Activated effector memory CD4-positive, alpha-beta T cell treated with Interleukin-2 at 50 U/mL for 16 hours (primary cell): ENCODE measurements around the gene OXSM.

Experiments used
- DNase-seq: peaks from one replicate; pipeline ENCODE4 v3.0.0-alpha.2; 2020

OXSM gene

DNA sequence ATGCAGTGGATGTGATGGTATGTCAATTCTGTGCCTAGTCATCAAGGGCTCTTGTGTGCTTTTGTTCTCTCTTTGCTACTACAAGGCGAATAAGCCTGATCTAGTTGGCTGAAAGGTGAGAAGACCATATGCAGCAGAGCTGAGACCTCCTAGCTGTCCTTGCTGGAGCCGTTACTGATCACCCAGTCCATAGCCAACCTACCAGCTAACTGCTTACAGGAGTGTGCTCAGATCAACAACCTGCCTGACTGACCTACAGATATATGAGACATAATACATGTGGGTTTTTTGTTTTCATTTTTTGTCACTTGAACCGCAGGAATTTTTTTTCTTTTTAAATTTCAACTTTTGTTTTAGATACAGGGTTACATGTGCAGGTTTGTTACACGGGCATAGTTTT is 22.8 kb downstream of the OXSM start:
- no peak for DNase-seq

DNA sequence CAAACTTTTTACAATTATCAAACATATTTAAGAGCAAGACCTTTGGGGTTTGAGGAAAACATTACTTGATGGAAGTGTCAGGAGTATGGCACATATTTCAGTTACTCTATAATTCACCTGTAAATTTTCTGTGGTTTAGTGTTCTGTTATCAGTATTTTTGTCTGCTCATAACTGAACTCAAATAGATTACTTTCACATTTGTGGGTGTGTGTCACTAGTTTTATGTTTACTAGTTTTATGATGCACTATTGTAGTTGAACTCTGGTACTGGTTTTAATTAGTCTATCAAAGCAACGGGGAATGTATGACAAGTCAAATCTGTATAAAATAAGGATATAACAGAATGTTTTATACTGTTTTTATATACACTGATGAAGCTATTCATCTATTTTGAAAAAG is 27.2 kb downstream of the OXSM start:
- DNase-seq: no peak

DNA sequence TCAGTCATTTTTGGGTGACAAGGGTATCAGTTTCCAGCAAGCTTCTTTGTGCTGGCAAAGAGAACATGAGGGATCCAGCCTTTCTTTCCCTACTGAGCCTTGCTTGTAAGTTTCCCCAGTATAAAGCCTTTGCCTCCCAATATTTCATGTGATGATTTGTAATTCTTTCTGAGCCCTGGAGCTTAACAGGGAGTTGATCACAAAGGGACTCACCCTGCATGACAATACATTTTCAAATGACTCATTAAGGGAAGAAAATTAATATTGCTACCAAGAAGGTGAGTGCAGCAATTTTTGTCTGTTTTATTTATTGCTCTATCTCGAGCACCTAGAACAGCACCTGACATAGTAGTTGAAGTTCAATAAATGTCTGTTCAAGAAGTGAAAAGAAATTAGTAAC is 27.7 kb downstream of the OXSM start:
- no peak for DNase-seq

DNA sequence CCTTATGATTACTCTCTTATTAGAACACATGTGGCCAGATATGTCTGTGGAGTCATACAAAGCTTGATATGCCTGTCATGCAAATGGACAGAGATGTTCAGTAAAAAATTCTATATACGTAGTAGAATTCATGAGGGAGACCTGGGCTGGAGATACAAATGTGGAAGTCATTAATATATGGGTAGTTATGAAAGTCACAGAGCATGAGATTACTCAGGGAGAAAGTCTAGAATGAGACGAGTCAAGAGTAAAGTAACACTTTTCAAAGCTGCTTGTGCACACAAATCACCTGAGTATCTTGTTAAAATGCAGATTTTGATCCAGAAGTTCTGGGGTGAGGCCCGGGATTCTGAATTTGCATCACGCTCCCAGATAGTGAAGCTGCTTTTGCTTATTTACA is 28.4 kb downstream of the OXSM start:
- no peak for DNase-seq

DNA sequence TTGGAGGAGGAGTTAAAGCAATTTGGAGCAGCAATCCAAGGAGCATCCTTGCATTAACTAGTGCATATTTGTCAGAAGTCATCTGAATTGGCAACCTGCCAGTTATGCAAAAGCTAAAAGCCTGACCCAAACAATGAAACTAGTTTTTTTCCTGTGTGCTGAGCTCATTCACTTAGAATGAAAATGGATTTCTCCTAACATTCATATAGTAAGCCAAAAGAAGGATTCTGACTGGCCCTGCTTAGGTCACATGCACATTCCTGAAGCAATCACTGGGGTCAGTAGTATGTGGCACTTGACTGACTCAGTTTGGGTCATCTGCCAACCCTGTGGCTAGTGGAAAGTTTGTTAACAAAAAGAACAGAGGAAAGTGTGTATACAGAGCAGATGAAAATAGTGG is 30.5 kb downstream of the OXSM start:
- DNase-seq: no peak

DNA sequence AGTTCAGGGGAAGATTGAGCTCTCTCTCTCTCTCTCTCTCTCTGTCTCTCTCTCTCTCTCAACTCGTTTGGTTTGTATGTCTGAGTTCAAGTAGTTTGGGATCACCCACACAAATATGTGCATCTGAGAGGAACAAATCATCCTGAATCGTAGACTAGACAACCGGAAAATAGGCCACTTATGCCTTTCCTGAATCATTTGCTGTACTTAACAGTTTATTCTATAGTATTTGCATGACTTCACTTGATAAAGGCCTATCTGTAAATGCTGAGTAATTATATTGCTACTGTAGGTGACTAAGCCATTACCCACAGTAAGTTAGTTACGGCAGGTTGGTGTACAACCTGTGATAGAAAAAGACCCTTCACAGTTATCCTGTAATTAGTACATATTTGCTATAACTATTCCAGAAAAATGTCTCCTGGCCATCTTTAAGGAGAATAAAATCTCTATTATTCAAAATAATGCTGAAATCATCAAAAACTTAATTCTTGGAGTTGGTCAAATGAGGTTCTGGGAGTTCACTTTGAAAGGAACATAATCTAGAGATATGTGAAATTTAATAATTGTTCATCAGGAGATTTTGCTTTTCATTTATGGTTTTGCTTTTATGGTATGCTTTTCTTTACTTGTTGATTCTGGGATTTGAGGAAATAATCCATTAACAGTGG is 31.1 kb downstream of the OXSM start:
- no peak for DNase-seq

DNA sequence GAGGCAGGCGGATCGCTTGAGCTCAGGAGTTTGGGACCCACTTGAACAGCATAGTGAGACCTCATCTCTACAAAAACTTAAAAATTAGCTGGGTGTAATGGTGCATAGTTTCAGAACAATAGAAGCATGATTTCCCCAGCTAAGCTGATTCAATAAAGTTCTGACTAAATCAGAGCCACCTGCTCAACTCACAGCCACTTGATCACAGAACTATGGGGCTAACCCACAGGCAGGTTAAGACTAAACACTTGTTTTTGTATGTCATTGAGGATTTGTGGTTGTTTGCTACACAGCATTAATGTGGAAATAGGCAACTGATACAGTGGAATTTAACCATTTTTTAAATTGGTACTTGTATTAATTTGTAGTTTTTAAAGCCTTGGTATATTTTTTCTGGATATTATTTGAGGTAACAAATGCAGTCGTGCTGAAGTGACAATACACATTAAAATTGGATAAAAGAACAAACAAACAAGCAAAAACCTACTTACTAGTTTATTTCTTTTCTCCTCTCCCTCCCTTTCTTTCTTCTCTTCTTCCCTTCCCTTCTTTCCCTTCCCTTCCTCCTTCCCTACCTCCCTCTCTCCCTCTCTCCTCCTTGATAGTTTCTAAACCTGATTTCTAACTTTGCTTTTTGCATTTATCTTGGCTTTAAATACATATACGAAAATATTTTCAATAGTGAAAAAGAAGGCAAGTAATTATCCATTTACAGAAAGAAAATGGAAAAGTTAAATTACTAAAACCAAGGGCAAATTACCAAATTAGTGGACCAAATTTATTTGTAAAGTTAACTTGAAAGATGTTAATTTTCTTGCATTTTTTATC is 32.1 kb downstream of the OXSM start:
- DNase-seq: no peak

DNA sequence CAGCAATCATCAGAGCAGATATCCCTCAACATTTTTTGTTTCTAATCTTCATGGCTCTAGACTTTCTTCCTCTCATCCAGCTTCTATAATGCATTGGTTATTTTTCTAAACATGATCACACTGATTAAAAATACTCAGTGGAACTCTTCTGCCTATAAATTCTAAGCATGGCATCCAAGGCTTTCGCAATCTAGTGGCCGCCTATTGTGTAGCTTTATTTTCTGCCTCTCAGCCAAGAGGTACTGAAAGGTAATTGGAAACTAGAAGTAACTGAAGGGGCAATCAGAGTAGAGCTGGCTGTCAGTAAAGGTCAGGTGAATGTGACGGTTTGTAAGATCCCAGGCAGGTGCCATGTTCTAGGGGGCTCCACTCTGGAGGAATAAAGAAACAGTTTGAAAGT is 33.4 kb downstream of the OXSM start:
- DNase-seq: no peak

DNA sequence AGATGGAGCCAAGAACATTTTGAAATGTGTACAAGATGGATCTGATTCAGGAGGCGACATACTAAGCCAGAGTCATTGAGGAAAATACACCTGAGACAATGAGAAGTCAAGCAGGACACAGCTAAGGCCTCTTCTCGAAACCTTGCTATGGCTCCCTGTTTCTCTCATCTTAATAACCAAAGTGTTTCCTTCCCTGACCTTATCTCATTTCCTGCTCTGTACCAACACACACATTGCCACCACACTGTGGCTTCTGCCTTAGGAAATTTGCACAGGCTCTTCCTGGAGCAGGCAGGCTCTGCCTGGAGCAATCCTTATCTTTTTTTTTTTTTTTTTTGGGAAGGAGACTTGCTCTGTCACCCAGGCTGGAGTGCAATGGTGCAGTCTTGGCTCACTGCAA is 36.6 kb downstream of the OXSM start:
- DNase-seq: no peak

DNA sequence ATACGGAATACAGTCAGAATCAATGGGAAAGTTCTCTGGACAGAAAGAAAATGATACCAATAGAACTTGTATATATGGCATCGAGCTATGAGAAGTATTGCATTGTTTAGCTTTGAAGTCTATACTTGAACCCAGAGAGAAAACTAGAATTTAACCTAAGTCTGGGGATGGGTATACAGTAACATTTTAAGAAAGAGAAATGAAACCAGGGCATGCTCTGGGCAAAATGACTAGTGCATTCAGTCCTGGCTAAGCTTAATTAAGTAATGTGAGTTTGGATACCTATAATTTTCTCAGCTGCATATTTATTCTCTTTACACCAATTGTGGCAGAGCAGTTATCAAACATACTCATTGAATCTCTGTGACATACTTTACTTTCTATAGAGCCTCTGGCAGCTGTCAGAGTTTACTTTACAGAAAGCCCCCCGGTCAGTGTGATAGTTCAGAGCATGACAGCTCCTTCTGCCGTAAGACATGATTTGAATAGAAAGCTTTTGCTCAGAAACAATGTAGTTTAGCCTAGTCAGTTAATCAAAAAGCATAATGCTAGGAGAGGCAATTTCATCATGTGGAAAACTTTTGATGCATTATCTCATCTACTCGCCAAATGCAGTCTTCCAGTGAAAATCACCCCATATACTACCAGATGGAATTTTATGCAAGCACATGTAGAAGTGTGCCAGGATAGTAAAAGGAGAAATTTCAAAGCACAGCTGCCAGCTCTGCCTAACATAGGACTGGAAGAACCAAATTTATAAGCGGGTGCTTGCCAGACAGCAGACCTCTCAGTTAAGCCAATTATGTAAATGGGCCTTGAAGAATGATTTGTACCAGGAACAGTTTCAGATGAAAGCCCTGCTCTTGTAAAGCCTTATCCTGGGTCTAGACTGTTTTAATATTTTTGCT is 40.7 kb downstream of the OXSM start:
- no peak for DNase-seq

DNA sequence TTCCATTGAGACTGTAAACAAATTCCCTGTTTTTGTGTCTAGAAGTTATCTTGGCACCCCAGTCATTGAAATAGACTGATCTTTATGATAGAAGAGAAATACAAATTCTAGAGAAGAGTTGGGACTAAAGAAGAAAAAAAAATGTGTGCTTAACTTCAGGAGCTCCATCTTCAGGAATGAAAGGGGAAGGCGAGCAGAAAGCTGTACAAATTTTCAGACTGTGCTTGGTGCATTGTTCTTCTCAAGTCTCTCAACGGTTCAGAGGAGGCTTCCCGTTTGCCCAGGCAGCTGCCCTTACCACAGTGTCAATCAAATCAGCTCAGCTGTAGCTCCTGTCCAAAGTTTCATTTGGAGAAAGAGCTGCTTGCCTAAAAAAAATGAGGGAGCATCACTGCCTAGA is 41.7 kb downstream of the OXSM start:
- no peak for DNase-seq

DNA sequence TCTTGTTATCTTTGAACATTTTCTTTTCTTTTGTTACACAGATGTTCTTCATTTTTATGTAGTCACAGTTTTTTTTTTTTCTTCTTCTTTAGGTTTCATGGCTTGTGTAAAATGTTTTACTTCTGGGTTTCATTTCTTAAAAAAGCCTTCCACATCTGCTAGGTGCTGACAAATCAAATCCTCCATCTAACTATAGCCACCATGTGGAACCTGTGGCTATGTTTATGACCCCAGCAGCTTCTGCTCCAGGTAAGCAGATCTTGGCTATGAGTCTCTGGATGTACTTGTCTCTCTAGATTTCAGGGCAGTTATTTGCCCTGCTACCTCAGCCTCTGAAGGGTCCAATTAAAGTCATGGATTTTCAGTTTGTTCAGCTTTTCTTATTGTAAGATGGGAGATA is 44.5 kb downstream of the OXSM start:
- no peak for DNase-seq

DNA sequence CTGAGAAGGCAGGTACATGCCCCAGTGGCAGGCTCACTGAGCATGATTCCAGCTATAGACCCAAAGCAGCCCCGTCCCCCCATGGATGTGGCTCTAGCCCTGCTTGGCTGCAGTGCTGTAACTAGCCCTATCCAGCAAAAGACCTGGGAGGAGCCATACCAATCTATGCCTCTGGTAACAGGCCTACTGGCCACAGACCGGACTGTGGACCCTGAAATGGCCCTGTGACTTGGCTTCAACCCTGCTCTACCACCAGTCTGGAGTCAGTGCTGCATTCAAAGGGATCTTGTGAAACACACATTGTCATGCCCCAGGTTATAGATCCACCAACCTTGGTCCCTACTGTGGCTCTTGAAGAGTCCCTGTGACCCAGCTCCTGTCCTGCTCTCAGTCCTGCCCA is 46.7 kb downstream of the OXSM start:
- no peak for DNase-seq

DNA sequence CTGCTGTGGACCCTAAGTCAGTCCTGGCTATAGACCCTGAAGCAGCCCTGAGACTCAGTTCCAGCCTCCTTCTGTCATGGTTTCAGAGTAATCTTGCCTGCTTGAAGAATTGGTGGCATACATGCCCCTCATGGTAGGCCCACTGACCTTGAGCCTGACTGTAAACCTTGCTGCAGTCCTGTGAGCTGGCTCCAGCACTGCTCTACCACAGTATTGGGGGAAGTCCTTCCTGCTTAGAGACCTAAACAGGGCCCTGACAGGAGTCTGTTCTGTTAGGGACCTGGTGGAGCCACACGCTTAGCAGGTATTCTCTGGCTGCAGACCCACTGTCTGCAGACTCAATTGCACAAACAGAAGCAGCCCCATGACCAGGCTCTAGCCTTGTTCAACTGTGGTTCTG is 47.1 kb downstream of the OXSM start:
- DNase-seq: no peak

DNA sequence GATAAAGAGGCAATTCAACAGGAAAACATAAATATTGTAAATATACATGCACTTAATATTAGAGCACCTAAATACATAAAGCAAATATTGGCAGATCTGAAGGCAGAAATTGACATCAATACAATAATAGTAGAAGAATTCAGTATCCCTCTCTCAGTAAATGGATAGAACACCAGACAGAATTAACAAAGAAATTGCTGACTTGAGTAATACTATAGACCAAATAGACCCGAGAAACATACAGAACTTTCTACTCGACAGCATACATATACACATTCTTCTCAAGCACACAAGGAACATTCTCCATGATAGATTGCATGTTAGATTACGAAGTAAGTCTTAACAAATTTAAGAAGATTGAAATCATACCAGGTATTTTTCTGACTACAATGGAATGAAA is 50.2 kb downstream of the OXSM start:
- no peak for DNase-seq

DNA sequence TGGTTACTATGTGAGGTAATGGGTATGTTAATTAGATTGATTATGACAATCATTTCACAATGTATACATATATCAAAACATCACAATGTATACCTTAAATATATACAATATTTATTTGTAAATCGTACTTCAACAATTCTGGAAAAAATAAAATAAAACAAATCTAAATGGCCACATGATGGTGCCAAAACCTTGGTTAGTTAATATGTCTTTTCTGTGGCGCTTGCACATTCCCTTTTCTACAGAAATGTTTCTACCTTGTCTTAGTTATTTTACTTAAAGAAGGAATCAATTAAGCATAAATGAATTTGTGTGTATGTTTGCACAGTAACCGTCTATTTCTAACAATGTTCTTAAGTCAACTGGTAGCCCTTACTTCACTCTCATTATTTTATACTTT is 53.4 kb downstream of the OXSM start:
- DNase-seq: no peak
